ENCODE results near the gene ZFP30.

DNA sequence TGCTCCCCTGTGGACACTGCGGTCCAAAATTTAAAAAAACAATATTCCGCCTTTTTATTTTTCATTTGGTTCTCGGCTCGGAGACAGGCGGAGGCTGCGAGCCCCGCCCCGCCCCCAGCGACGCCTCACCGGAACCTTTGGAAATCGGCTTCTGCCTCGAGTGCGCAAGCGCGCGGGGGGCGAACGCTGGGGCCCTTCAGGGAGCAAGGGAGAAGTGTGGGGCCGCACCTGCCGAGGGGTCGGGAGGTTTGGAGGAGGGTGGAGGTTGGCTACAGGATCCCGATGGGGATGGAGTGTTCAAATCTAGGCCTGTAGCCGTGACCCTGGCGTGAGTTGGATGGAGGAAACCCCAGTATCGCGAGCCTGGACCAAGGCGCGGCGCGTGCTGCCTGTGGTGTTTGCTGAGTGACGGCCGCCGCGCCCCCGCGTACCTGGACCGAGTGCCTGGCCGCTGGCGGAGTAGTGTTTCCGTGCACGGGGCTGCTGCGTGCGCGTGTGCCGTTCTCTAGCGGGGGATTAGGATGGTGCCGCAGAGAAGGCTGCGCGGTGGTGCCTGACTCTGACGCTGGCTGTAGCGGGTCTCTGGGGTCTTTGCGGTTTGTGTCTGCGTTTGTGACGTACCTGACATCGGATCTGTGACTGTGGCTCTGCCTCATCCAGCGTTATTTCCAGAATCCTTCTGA lies 565 bp upstream of the ZFP30 start:
- no peak for TF ChIP-seq POLR2A (IDR thresholded peaks at IDR 0.05)
- TF ChIP-seq, protein P1, sequence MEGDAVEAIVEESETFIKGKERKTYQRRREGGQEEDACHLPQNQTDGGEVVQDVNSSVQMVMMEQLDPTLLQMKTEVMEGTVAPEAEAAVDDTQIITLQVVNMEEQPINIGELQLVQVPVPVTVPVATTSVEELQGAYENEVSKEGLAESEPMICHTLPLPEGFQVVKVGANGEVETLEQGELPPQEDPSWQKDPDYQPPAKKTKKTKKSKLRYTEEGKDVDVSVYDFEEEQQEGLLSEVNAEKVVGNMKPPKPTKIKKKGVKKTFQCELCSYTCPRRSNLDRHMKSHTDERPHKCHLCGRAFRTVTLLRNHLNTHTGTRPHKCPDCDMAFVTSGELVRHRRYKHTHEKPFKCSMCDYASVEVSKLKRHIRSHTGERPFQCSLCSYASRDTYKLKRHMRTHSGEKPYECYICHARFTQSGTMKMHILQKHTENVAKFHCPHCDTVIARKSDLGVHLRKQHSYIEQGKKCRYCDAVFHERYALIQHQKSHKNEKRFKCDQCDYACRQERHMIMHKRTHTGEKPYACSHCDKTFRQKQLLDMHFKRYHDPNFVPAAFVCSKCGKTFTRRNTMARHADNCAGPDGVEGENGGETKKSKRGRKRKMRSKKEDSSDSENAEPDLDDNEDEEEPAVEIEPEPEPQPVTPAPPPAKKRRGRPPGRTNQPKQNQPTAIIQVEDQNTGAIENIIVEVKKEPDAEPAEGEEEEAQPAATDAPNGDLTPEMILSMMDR (IDR thresholded peaks at IDR 0.05) = no peak
